Endothelial cell of umbilical vein (primary cell): Measurements from ENCODE around the gene POLR2F.

Experiments used
- EZH2 ChIP-seq: IDR thresholded peaks from 2 replicates; pipeline ENCODE4 v1.6.1; 2012; ENCODE audit warnings: borderline replicate concordance, low read depth, mild to moderate bottlenecking, moderate library complexity, low read length, inconsistent platforms; ENCODE audit not compliant: severe bottlenecking
- MYC ChIP-seq: IDR thresholded peaks from one replicate; pipeline ENCODE4 v1.6.1; 2011; ENCODE audit warnings: mild to moderate bottlenecking, low read depth, low read length
- POLR2A ChIP-seq: IDR thresholded peaks from 2 replicates; pipeline ENCODE4 v1.6.1; 2012; ENCODE audit warnings: low read depth, mild to moderate bottlenecking, control low read depth, low read length
- TF ChIP-seq, protein P1 (sequence below), 2 donors: IDR thresholded peaks; 1 replicate in 1 of 2; 2 replicates in 1 of 2; pipeline ENCODE4 v1.5.1; 2011; ENCODE audit warnings: low read length in 2 of 2, mild to moderate bottlenecking in 2 of 2, moderate library complexity in 2 of 2, control low read depth in 1 of 2, inconsistent platforms in 1 of 2, low read depth in 1 of 2; ENCODE audit not compliant: insufficient read depth in 1 of 2; ENCODE audit errors: extremely low read depth in 1 of 2
- TF ChIP-seq, protein P2 (sequence below): IDR thresholded peaks from 2 replicates; pipeline ENCODE4 v1.6.1; 2011; ENCODE audit not compliant: insufficient read depth, insufficient read length

DNA sequence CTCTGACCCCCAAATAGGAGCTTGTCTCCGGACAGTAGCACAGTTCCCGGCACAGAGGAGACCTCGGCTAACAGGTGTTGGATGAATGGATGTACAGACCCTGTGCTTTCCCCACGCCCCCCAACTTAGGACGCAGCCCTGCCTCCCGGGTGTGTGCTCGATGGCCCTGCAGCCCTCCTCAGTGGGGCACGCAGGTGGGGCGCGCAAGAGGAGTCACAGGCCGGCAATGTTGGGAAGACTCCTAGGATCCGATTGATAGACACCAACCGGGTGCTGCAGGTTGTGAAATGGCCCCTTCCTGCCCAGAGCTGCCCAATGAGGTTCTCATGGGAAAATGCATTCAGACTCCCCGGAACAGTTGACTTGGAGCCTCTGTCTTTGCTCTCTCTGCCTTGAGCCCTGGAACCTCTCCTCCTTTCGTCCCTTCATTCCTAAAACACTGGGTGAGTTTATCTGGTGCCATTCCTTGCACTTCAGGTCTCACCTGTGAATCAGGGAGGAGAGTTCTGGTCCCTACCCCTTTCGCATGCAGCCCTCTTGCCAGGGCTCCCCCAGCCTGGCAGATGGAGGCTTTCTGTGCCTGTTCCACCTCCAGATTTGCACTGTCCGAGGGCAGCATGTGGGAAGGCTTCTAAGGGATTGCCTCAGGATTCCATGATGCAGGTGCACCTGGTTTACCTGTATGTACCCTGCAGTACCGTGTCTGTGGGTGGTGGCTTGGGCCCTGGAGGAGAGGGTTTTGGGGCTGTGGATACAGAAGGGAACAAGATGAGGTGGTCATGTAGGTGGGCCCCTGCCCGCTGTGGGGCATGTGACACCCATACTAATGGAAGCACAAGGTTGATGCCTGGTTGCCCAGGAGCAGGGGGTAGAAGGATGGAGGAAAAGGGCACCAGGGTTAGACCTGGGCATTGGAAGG lies 46.2 kb upstream of the POLR2F start:
- no peak for TF ChIP-seq EZH2
- TF ChIP-seq, protein P1, sequence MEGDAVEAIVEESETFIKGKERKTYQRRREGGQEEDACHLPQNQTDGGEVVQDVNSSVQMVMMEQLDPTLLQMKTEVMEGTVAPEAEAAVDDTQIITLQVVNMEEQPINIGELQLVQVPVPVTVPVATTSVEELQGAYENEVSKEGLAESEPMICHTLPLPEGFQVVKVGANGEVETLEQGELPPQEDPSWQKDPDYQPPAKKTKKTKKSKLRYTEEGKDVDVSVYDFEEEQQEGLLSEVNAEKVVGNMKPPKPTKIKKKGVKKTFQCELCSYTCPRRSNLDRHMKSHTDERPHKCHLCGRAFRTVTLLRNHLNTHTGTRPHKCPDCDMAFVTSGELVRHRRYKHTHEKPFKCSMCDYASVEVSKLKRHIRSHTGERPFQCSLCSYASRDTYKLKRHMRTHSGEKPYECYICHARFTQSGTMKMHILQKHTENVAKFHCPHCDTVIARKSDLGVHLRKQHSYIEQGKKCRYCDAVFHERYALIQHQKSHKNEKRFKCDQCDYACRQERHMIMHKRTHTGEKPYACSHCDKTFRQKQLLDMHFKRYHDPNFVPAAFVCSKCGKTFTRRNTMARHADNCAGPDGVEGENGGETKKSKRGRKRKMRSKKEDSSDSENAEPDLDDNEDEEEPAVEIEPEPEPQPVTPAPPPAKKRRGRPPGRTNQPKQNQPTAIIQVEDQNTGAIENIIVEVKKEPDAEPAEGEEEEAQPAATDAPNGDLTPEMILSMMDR (IDR thresholded peaks at IDR 0.05; ENCODE audit: extremely low read depth in 1 of 2, insufficient read depth in 1 of 2, low read depth in 1 of 2, low read length in 2 of 2) = no peak
- TF ChIP-seq POLR2A = no peak
- no peak for TF ChIP-seq MYC
- TF ChIP-seq, protein P2, sequence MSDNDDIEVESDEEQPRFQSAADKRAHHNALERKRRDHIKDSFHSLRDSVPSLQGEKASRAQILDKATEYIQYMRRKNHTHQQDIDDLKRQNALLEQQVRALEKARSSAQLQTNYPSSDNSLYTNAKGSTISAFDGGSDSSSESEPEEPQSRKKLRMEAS = no peak
